ENCODE measurements around the gene IRGM.

Gene IRGM

GRCh38 chr5:150895431-150896428 is 49.4 kb downstream of the IRGM start:
- DNase-seq (ENCODE audit: extremely low read depth in 1 of 2, low read depth in 1 of 2) = no peak

All from stimulated activated CD8-positive, alpha-beta memory T cell treated with anti-CD3 and anti-CD28 coated beads, Interleukin-7, amount 100 ng/mL, for 48 hours (primary cell).